Measurements from ENCODE around the gene UBR4. TPM values are rescaled to one million over a fixed set of nuclear protein-coding genes. Genes with fewer than 3 reads are reported as not detected.

The UBR4 gene
- total RNA-seq, 1 donor from 2014 or later = 222 TPM

DNA sequence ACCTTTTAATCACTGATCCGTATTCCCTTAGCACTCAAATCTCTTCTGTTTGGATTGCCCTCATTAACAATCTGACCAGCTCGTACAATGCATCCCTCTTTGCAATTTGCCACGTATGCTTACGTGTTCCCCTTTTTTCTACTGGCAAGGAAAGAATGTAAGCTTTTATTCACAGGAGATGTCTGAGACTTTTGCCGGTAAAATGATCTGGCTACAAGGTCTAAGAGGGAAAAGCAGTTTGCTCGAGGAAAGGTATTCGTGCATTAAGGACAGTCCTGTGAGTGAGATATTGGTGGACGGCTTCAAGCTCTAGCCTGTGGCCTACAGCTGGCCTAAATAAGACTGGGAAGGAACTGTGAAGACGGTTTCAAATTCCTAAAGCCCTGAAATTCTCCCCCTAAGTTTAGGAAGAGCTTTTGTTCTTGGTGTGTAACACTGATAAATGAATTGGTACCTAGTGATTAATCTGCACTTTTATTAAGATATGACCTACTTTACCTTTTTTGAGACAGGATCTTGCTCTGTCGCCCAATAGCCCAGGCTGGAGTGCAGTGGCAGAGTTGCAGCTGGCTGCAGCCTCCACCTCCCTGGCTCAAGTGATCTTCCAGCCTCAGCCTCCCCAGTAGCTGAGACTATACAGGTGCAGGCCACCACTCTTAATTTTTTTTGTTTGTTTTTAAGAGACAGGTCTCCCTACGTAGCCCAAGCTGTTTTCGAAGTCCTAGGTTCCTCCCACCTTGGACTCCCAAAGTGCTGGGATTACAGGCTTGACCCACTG lies 895 bp upstream of the UBR4 start:
- Histone ChIP-seq H3K4me1 (peaks cover 6 to 26% of the 10 kb centered on the region in 2 donors), H3K36me3 (peaks cover 0 to 13% of the 10 kb centered on the region in 2 donors), H3K27me3 (no peaks in the 10 kb centered on the region), H3K4me3 (peak overlapping the region; percentile 67 to 75), H3K27ac (peak overlapping the region; percentile 90 to 95), H3K9me3 (no peaks in the 10 kb centered on the region)
- DNase-seq (ENCODE audit: low spot score in 2 of 2) = no peak
- intact Hi-C loops (cut with DNase I) = no loop called here
- no peak for TF ChIP-seq CTCF (IDR thresholded peaks at IDR 0.05)

DNA sequence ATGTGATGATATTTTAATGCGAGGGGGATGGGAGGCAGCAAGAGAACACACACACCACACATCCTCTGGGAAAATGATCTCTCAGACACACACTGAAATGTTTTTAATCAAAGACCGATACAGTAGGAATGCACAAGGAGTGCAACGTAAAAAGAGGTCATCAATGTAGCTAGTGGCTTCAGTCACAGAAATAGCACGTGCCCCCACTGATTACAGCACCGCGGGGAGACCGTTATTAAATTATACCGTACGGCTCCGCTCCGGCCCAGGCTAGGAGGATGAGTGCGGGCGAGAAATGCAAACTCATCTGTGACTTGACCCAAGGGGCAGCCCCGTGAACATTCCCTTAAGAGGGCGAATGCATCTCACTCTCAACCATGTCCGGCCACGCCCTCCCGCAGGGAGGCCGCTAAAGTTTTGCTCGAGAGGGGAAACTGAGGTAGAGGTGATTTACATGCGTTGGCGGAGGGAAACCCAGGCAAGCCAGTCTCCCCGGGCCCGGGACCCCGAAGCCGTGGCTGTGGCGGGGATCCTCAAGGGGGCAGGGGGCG lies 552 bp downstream of the UBR4 start:
- DNase-seq (ENCODE audit: low spot score in 2 of 2) = peak in 1 of 2 donors; percentile 71
- Histone ChIP-seq H3K27me3 (no peaks in the 10 kb centered on the region), H3K4me1 (peaks cover 6 to 31% of the 10 kb centered on the region in 2 donors), H3K27ac (peak overlapping the region; percentile 90 to 95), H3K4me3 (peak overlapping the region; percentile 67 to 75), H3K9me3 (no peaks in the 10 kb centered on the region), H3K36me3 (peaks cover 0 to 9% of the 10 kb centered on the region in 2 donors)
- no peak for TF ChIP-seq CTCF (IDR thresholded peaks at IDR 0.05)
- intact Hi-C loops (cut with DNase I) = loop anchor here (5.0 to 10.0 kb wide), 3 partner anchors 33 to 307 kb away; partner anchors contain the start of genes ALDH4A1 and CAPZB

DNA sequence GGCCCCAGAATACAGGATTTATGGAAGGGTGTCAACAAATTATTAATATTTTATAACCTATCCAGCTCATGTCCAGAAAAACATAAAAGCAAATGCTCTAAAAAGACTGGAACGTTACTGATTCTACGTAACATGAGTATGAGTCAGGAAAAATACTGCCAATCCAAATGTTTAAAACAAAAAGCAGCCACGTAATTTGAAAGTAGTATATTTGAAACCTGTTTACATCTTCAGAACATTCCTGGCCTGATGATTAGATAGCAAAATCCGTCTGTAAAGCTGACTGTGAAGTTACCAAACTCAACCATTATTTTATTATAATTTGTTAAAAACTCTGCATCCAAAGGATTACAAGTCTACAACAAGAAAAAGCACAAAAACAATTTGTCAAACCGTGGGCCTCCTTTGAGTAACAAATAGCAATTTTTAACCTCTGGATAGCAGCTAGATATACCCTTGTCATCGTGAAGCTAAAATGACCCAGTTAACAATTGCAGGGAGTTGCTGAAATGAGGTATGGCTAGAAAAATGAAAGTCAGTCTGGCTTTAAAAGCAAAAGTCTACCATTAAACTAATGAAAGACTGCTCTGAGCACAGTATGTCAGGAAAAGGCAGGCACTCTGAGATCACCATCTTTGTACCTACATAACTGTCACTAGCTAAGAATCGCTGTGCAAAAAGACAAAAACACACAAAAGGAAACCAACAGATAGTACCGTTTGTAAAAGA lies 1.2 kb downstream of the UBR4 start:
- intact Hi-C loops (cut with DNase I) = loop anchor here (5.0 to 10.0 kb wide), 3 partner anchors 33 to 307 kb away; partner anchors contain the start of genes ALDH4A1 and CAPZB
- Histone ChIP-seq H3K27me3 (no peaks in the 10 kb centered on the region), H3K27ac (peak overlapping the region; percentile 90 to 95), H3K4me1 (peaks cover 7 to 36% of the 10 kb centered on the region in 2 donors), H3K36me3 (peaks cover 0 to 5% of the 10 kb centered on the region in 2 donors), H3K9me3 (no peaks in the 10 kb centered on the region), H3K4me3 (peak overlapping the region; percentile 67 to 75)
- TF ChIP-seq CTCF (IDR thresholded peaks at IDR 0.05) = no peak
- DNase-seq (ENCODE audit: low spot score in 2 of 2) = no peak

- H3K9me3 ChIP-seq = no peaks in the 10 kb centered on the region
- TF ChIP-seq CTCF (IDR thresholded peaks at IDR 0.05) = no peak
- no peak for DNase-seq (ENCODE audit: low spot score in 2 of 2)
- H3K4me1 ChIP-seq = peaks cover 15 to 53% of the 10 kb centered on the region in 2 donors
- intact Hi-C loops (cut with DNase I) = loop anchor here (5.0 to 10.0 kb wide), 3 partner anchors 35 to 305 kb away; partner anchors contain the start of genes ALDH4A1 and CAPZB
- H3K4me3 ChIP-seq = no peak overlapping the region
- H3K36me3 ChIP-seq = no peaks in the 10 kb centered on the region
- H3K27ac ChIP-seq = peak overlapping the region in 1 of 2 donors; percentile 90
- no peaks in the 10 kb centered on the region for H3K27me3 ChIP-seq
These were observed 3.1 kb downstream of the UBR4 start for GRCh38 chr1:19206947-19207346.

DNA sequence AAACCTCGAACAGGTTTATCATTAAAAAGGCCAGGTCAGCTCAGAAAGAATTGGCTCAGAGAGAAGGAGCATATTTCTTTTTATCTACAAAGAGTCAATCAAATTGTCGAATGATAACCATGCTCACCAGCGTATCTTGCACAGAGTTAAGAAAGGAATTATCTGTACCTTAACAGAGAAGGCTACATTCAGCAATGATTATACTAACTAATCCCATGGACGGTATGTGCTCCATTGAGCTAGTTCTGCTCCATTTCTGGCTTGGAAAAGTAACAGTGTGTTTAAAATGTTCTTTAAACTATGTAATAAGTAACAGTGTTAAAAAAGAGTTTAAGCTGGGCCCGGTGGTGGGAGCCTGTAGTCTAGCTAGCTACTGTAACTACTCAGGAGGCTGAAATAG lies 4.2 kb downstream of the UBR4 start:
- H3K27ac ChIP-seq = peak overlapping the region in 1 of 2 donors; percentile 40
- no peaks in the 10 kb centered on the region for H3K27me3 ChIP-seq
- no peaks in the 10 kb centered on the region for H3K9me3 ChIP-seq
- no peak for TF ChIP-seq CTCF (IDR thresholded peaks at IDR 0.05)
- DNase-seq (ENCODE audit: low spot score in 2 of 2) = no peak
- no peak overlapping the region for H3K4me3 ChIP-seq
- intact Hi-C loops (cut with DNase I) = loop anchor here (5.0 to 10.0 kb wide), 3 partner anchors 36 to 304 kb away; partner anchors contain the start of genes ALDH4A1 and CAPZB
- peaks cover 17 to 46% of the 10 kb centered on the region in 2 donors for H3K4me1 ChIP-seq
- no peaks in the 10 kb centered on the region for H3K36me3 ChIP-seq

Measured in ascending aorta (tissue), 2 donors.